Trophoblast cell (in vitro differentiated cells and primary cell): ENCODE measurements around the gene M1AP.

ENCODE experiments used
- DNase-seq, 2 donors: peaks; one replicate each; pipeline ENCODE4 v3.0.0-alpha.2; 2016
- H2AFZ ChIP-seq: 2 replicates; pipeline ENCODE4 v1.6.1; 2013; ENCODE audit warnings: low read length, moderate library complexity, mild to moderate bottlenecking; ENCODE audit not compliant: insufficient read depth, poor library complexity
- H2AK5ac ChIP-seq: 2 replicates; pipeline ENCODE4 v1.6.1; 2013; ENCODE audit warnings: mild to moderate bottlenecking, low read length
- H2BK120ac ChIP-seq: 2 replicates; pipeline ENCODE4 v1.6.1; 2013; ENCODE audit warnings: low read length, mild to moderate bottlenecking, moderate library complexity; ENCODE audit not compliant: insufficient read depth, poor library complexity
- H2BK12ac ChIP-seq: 2 replicates; pipeline ENCODE4 v1.6.1; 2013; ENCODE audit warnings: mild to moderate bottlenecking, low read length, moderate library complexity
- H2BK5ac ChIP-seq: 2 replicates; pipeline ENCODE4 v1.6.1; 2013; ENCODE audit warnings: low read length, low read depth, moderate library complexity, mild to moderate bottlenecking; ENCODE audit not compliant: poor library complexity
- H3K14ac ChIP-seq: 2 replicates; pipeline ENCODE4 v1.6.1; 2013; ENCODE audit warnings: mild to moderate bottlenecking, low read length
- H3K18ac ChIP-seq: 2 replicates; pipeline ENCODE4 v1.6.1; 2013; ENCODE audit warnings: mild to moderate bottlenecking, low read length
- H3K23ac ChIP-seq: 2 replicates; pipeline ENCODE4 v1.6.1; 2013; ENCODE audit warnings: low read length
- H3K27ac ChIP-seq: 2 replicates; pipeline ENCODE4 v1.5.1; 2013; ENCODE audit warnings: low read depth, mild to moderate bottlenecking, inconsistent platforms, low read length, moderate library complexity
- H3K27me3 ChIP-seq: 2 replicates; pipeline ENCODE4 v1.6.1; 2013; ENCODE audit warnings: inconsistent platforms, mild to moderate bottlenecking, low read length, moderate library complexity; ENCODE audit not compliant: insufficient read depth
- H3K36me3 ChIP-seq, 2 experiments: 1 replicate in 1 of 2; 2 replicates in 1 of 2; pipeline ENCODE4 v1.6.1; 2013; ENCODE audit warnings: low read length in 2 of 2, mild to moderate bottlenecking in 2 of 2, moderate library complexity in 1 of 2; ENCODE audit not compliant: insufficient read depth in 2 of 2, control insufficient read depth in 1 of 2
- H3K4ac ChIP-seq: 2 replicates; pipeline ENCODE4 v1.6.1; 2013; ENCODE audit warnings: low read depth, mild to moderate bottlenecking, low read length, moderate library complexity
- H3K4me1 ChIP-seq, 2 experiments: 1 replicate in 1 of 2; 2 replicates in 1 of 2; pipeline ENCODE4 v1.6.1; 2013; ENCODE audit warnings: low read length in 2 of 2, mild to moderate bottlenecking in 2 of 2, moderate library complexity in 1 of 2; ENCODE audit not compliant: insufficient read depth in 2 of 2, control insufficient read depth in 1 of 2
- H3K4me2 ChIP-seq: 2 replicates; pipeline ENCODE4 v1.6.1; 2013; ENCODE audit warnings: inconsistent platforms, mild to moderate bottlenecking, low read length, moderate library complexity
- H3K4me3 ChIP-seq: 2 replicates; pipeline ENCODE4 v1.5.1; 2013; ENCODE audit warnings: mild to moderate bottlenecking, low read depth, low read length, inconsistent platforms
- H3K79me1 ChIP-seq: one replicate; pipeline ENCODE4 v1.6.1; 2013; ENCODE audit warnings: low read length
- H3K79me2 ChIP-seq: 2 replicates; pipeline ENCODE4 v1.6.1; 2013; ENCODE audit warnings: low read length, mild to moderate bottlenecking; ENCODE audit not compliant: control insufficient read depth, insufficient read depth, poor library complexity
- H3K9ac ChIP-seq: 2 replicates; pipeline ENCODE4 v1.6.1; 2013; ENCODE audit warnings: mild to moderate bottlenecking, low read length
- H3K9me3 ChIP-seq: 2 replicates; pipeline ENCODE4 v1.6.1; 2013; ENCODE audit warnings: low read depth, mild to moderate bottlenecking, control low read depth, inconsistent platforms, low read length; ENCODE audit not compliant: insufficient read depth
- H4K12ac ChIP-seq: 2 replicates; pipeline ENCODE4 v1.6.1; 2013; ENCODE audit warnings: low read depth, mild to moderate bottlenecking, low read length, moderate library complexity
- H4K8ac ChIP-seq: 2 replicates; pipeline ENCODE4 v1.6.1; 2013; ENCODE audit warnings: low read depth, mild to moderate bottlenecking, low read length, moderate library complexity
- H4K91ac ChIP-seq: one replicate; pipeline ENCODE4 v1.6.1; 2013; ENCODE audit warnings: low read depth, mild to moderate bottlenecking, low read length, moderate library complexity
- WGBS: extraction: QIAGEN DNeasy Blood & Tissue Kit; methylation state at CpG from one replicate; pipeline ENCODE4 v1.1.7; 2013; ENCODE audit warnings: missing lambda C conversion rate; ENCODE audit not compliant: insufficient read length, insufficient coverage; ENCODE audit errors: extremely low coverage; 5-methylcytosine and 5-hydroxymethylcytosine counted together

Gene M1AP

GRCh38 chr2:74571058-74571457, 77.1 kb downstream of the M1AP start:
- Histone ChIP-seq H3K4me3 (no peak overlapping the region), H2BK120ac (no peak overlapping the region), H3K18ac (no peak overlapping the region), H3K79me1 (no peaks in the 10 kb centered on the region), H4K91ac (no peak overlapping the region), H3K4me1 (no peaks in the 10 kb centered on the region), H3K27me3 (no peaks in the 10 kb centered on the region), H2AK5ac (no peak overlapping the region), H3K14ac (no peak overlapping the region), H3K9ac (no peak overlapping the region), H3K4ac (no peak overlapping the region), H2AFZ (no peak overlapping the region), H3K23ac (no peak overlapping the region), H4K8ac (no peak overlapping the region), H2BK12ac (no peak overlapping the region), H4K12ac (no peak overlapping the region), H2BK5ac (peak overlapping the region; percentile 40), H3K4me2 (no peak overlapping the region), H3K9me3 (no peaks in the 10 kb centered on the region), H3K27ac (no peak overlapping the region), H3K36me3 (no peaks in the 10 kb centered on the region), H3K79me2 (no peaks in the 10 kb centered on the region)
- no CpG with 5 or more reads among the region's 1 CpG for WGBS
- no peak for DNase-seq

DNA sequence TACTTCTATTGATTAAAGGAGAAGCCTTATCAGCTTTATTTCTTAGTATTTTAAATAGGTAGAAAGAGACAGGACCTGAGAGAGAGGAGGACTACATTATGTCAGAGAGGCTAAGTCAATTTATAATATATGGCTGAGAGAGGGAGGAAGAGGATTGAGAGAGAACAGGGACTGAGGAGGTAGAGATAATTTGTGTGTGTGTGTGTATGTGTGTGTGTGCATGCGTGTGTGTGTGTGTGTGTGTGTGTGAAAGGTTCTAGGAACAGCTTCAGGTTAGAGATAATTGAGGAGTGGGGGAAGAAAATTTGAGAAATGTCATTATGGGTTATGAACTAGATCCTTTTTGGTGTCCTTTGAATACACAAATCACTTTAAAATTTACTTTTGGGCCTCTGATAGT, 78.4 kb downstream of the M1AP start:
- H2BK12ac ChIP-seq, result no peak overlapping the region
- no peak overlapping the region for H4K91ac ChIP-seq
- no peak overlapping the region for H3K27ac ChIP-seq
- WGBS, result no CpG with 5 or more reads among the region's 1 CpG
- H3K36me3 ChIP-seq, result no peaks in the 10 kb centered on the region
- H3K23ac ChIP-seq, result no peak overlapping the region
- H4K12ac ChIP-seq, result no peak overlapping the region
- H3K9me3 ChIP-seq, result no peaks in the 10 kb centered on the region
- H3K4me1 ChIP-seq, result no peaks in the 10 kb centered on the region
- H4K8ac ChIP-seq, result no peak overlapping the region
- H2BK120ac ChIP-seq, result no peak overlapping the region
- H3K4me2 ChIP-seq, result no peak overlapping the region
- no peak overlapping the region for H3K4me3 ChIP-seq
- H3K18ac ChIP-seq, result no peak overlapping the region
- H3K14ac ChIP-seq, result no peak overlapping the region
- H2AK5ac ChIP-seq, result no peak overlapping the region
- no peaks in the 10 kb centered on the region for H3K27me3 ChIP-seq
- H2AFZ ChIP-seq, result no peak overlapping the region
- no peak overlapping the region for H3K9ac ChIP-seq
- H3K4ac ChIP-seq, result no peak overlapping the region
- H3K79me2 ChIP-seq, result no peaks in the 10 kb centered on the region
- no peak overlapping the region for H2BK5ac ChIP-seq
- no peak for DNase-seq
- no peaks in the 10 kb centered on the region for H3K79me1 ChIP-seq

- no peak overlapping the region for H3K4me2 ChIP-seq
- no peak overlapping the region for H3K4me3 ChIP-seq
- no peak overlapping the region for H2BK120ac ChIP-seq
- no peaks in the 10 kb centered on the region for H3K36me3 ChIP-seq
- H3K27me3 ChIP-seq, result no peaks in the 10 kb centered on the region
- no peak overlapping the region for H2BK12ac ChIP-seq
- no peak overlapping the region for H4K91ac ChIP-seq
- no peak overlapping the region for H3K4ac ChIP-seq
- no CpG with 5 or more reads among the region's 5 CpGs for WGBS
- no peak overlapping the region for H4K8ac ChIP-seq
- H2BK5ac ChIP-seq, result no peak overlapping the region
- no peak overlapping the region for H3K18ac ChIP-seq
- DNase-seq, result peak in 1 of 2 donors; percentile 83
- no peak overlapping the region for H3K27ac ChIP-seq
- H3K79me2 ChIP-seq, result no peaks in the 10 kb centered on the region
- no peaks in the 10 kb centered on the region for H3K4me1 ChIP-seq
- no peaks in the 10 kb centered on the region for H3K79me1 ChIP-seq
- no peak overlapping the region for H2AK5ac ChIP-seq
- H3K14ac ChIP-seq, result no peak overlapping the region
- no peaks in the 10 kb centered on the region for H3K9me3 ChIP-seq
- H3K9ac ChIP-seq, result no peak overlapping the region
- no peak overlapping the region for H4K12ac ChIP-seq
- H2AFZ ChIP-seq, result no peak overlapping the region
- no peak overlapping the region for H3K23ac ChIP-seq
Observed at GRCh38 chr2:74567881-74568280, 80.2 kb downstream of the M1AP start.

DNA sequence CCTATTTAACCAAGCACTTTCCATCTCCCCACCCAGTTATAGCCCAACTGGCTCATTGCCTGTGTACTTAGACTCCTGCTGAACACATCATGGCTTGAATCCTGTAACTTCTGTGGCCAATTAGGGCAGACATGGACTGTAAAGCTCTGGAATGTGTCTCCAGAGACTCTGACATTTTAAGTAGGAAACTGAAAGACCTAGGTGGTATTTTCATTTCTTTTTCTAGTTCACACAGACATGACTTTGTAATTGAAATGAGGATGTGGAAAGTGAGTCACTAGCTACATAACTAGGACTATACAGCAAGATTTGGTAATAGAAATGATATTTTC, 81.4 kb downstream of the M1AP start:
- no peak for DNase-seq
- Histone ChIP-seq H3K79me1 (no peaks in the 10 kb centered on the region), H3K27ac (no peak overlapping the region), H3K4me1 (no peaks in the 10 kb centered on the region), H4K91ac (no peak overlapping the region), H3K14ac (no peak overlapping the region), H4K12ac (no peak overlapping the region), H3K36me3 (no peaks in the 10 kb centered on the region), H2AFZ (no peak overlapping the region), H3K4me3 (no peak overlapping the region), H2BK5ac (no peak overlapping the region), H3K18ac (no peak overlapping the region), H3K27me3 (no peaks in the 10 kb centered on the region), H3K23ac (no peak overlapping the region), H3K4ac (no peak overlapping the region), H2AK5ac (no peak overlapping the region), H3K4me2 (no peak overlapping the region), H2BK12ac (no peak overlapping the region), H4K8ac (no peak overlapping the region), H2BK120ac (no peak overlapping the region), H3K9ac (no peak overlapping the region), H3K9me3 (no peaks in the 10 kb centered on the region), H3K79me2 (no peaks in the 10 kb centered on the region)
